Kidney (tissue), 14 donors: ENCODE results near the gene MTPN. TPM values are rescaled to one million over a fixed set of nuclear protein-coding genes. Genes with fewer than 3 reads are reported as not detected.

Source experiments
- DNase-seq, 5 donors: peaks; one replicate each; pipeline ENCODE4 v3.0.0-alpha.2; 2013 to 2020
- FAIRE-seq: peaks from 2 replicates; lab custom pipeline; 2012; peaks lifted over from hg19 to GRCh38; lab: Jason Lieb, UNC
- H3K27ac ChIP-seq, 2 donors: one replicate each; pipeline ENCODE4 v1.7.0; 2013; ENCODE audit warnings: low read depth in 2 of 2, low read length in 2 of 2, inconsistent platforms in 1 of 2
- H3K27me3 ChIP-seq: one replicate; pipeline ENCODE4 v1.7.1; 2013; ENCODE audit warnings: low read length, inconsistent platforms; ENCODE audit not compliant: control insufficient read depth, insufficient read depth
- H3K36me3 ChIP-seq, 3 donors: one replicate each; pipeline versions ENCODE4 v1.7.0 to v1.7.1; 2013; ENCODE audit warnings: low read length in 3 of 3, control low read depth in 1 of 3, inconsistent platforms in 1 of 3; ENCODE audit not compliant: insufficient read depth in 3 of 3, control insufficient read depth in 2 of 3
- H3K4me1 ChIP-seq, 3 donors: one replicate each; pipeline versions ENCODE4 v1.7.0 to v1.7.1; 2013; ENCODE audit warnings: low read length in 3 of 3, inconsistent platforms in 1 of 3, low read depth in 1 of 3; ENCODE audit not compliant: control insufficient read depth in 2 of 3, insufficient read depth in 2 of 3
- H3K4me3 ChIP-seq, 3 donors: one replicate each; pipeline versions ENCODE4 v1.7.0 to v1.8.1; 2013; ENCODE audit warnings: low read length in 3 of 3, control low read depth in 1 of 3, inconsistent platforms in 1 of 3
- H3K9ac ChIP-seq, 3 donors: one replicate each; pipeline versions ENCODE4 v1.7.0 to v1.7.1; 2013; ENCODE audit warnings: low read length in 3 of 3, control low read depth in 1 of 3, inconsistent platforms in 1 of 3
- H3K9me3 ChIP-seq, 3 donors: one replicate each; pipeline versions ENCODE4 v1.7.0 to v1.7.1; 2013; ENCODE audit warnings: low read length in 3 of 3, control low read depth in 1 of 3, inconsistent platforms in 1 of 3; ENCODE audit not compliant: control insufficient read depth in 2 of 3, insufficient read depth in 1 of 3
- CTCF ChIP-seq: IDR thresholded peaks from 3 replicates; pipeline ENCODE4 v1.5.1; 2012; ENCODE audit warnings: mild to moderate bottlenecking, moderate library complexity, borderline replicate concordance; ENCODE audit not compliant: insufficient read depth; ENCODE audit errors: extremely low read depth
- intact Hi-C: fragments of 100-400 bp; cut with DNase I; formaldehyde crosslinking; loops from one replicate; pipeline ENCODE4 v1.11.1; 2022
- polyA plus RNA-seq: library from polyadenylated mRNA; stranded (reverse); fragments of 350-450 nt; fragmentation: Illumina TruSeq; extraction: RNeasy Lipid Tissue Mini Kit (QIAGEN cat#74804); gene quantifications from one replicate; pipeline ENCODE4 v1.2.3, GENCODE V29; 2014; ENCODE audit warnings: low read depth, low replicate concordance; ENCODE audit not compliant: insufficient read depth
- total RNA-seq: library from RNA; stranded (reverse); fragmentation: NEBNext Ultra II Directional; extraction: Animal tissue kit (Norgen Biotek cat#: 25700); gene quantifications from one replicate; pipeline ENCODE4 v1.2.1, GENCODE V29; 2021
- donor health status: control.
- donor health status: control.
- donor health status: control.
- donor health status: control.
- donor health status: control.
- donor health status: DM: yes; HTN: yes; CAD: no.
- donor health status: Normal renal cell carcinoma (clear cell type).

Gene MTPN
- total and polyA plus RNA-seq, 2 donors from 2014 or later = 43.1 to 101 TPM

GRCh38 chr7:135959646-135960363, 17.4 kb downstream of the MTPN start:
- TF ChIP-seq CTCF = no peak
- intact Hi-C loops = no loop called here
- Histone ChIP-seq H3K4me3 (no peak overlapping the region), H3K9ac (no peak overlapping the region), H3K36me3 (no peaks in the 10 kb centered on the region), H3K27ac (no peak overlapping the region), H3K4me1 (no peaks in the 10 kb centered on the region), H3K9me3 (no peaks in the 10 kb centered on the region), H3K27me3 (no peaks in the 10 kb centered on the region)
- FAIRE-seq (no peak), DNase-seq (no peak)

GRCh38 chr7:135958173-135958572, 19.0 kb downstream of the MTPN start:
- H3K9ac ChIP-seq = no peak overlapping the region
- H3K4me3 ChIP-seq = no peak overlapping the region
- intact Hi-C loops = no loop called here
- DNase-seq (no peak), FAIRE-seq (no peak)
- no peaks in the 10 kb centered on the region for H3K36me3 ChIP-seq
- TF ChIP-seq CTCF = no peak
- H3K27me3 ChIP-seq = no peaks in the 10 kb centered on the region
- no peaks in the 10 kb centered on the region for H3K9me3 ChIP-seq
- no peak overlapping the region for H3K27ac ChIP-seq
- no peaks in the 10 kb centered on the region for H3K4me1 ChIP-seq

GRCh38 chr7:135957627-135958026, 19.5 kb downstream of the MTPN start:
- intact Hi-C loops = no loop called here
- no peak for FAIRE-seq
- DNase-seq = no peak
- no peaks in the 10 kb centered on the region for H3K9me3 ChIP-seq
- no peaks in the 10 kb centered on the region for H3K27me3 ChIP-seq
- no peaks in the 10 kb centered on the region for H3K4me1 ChIP-seq
- H3K9ac ChIP-seq = no peak overlapping the region
- no peak for TF ChIP-seq CTCF
- H3K36me3 ChIP-seq = no peaks in the 10 kb centered on the region
- no peak overlapping the region for H3K27ac ChIP-seq
- no peak overlapping the region for H3K4me3 ChIP-seq
